ENCODE results near the gene PPP1R3G. TPM values are rescaled to one million over a fixed set of nuclear protein-coding genes. Genes with fewer than 3 reads are reported as not detected.

Gene PPP1R3G
- total and polyA plus RNA-seq, 4 donors = 0.10 to 1.5 (median 0.43) TPM

GRCh38 chr6:5078121-5078669 lies 6.9 kb upstream of the PPP1R3G start:
- Histone ChIP-seq H3K4me3 (no peak overlapping the region), H3K9me3 (ENCODE audit: control insufficient read depth in 4 of 4, insufficient read depth in 3 of 4, low read length in 3 of 4) (no peaks in the 10 kb centered on the region), H3K27me3 (ENCODE audit: control insufficient read depth in 3 of 3, insufficient read depth in 3 of 3, low read length in 2 of 3) (no peaks in the 10 kb centered on the region), H3K9ac (ENCODE audit: insufficient read depth in 1 of 2, low read length in 2 of 2) (no peak overlapping the region), H3K27ac (ENCODE audit: low read depth in 1 of 2, low read length in 1 of 2) (no peak overlapping the region), H3K36me3 (ENCODE audit: control insufficient read depth in 4 of 4, insufficient read depth in 4 of 4, low read length in 4 of 4) (no peaks in the 10 kb centered on the region), H3K4me1 (ENCODE audit: control insufficient read depth in 5 of 5, insufficient read depth in 5 of 5, low read length in 5 of 5) (no peaks in the 10 kb centered on the region)
- DNase-seq (peak in 1 of 3 donors; percentile 26), ATAC-seq (ENCODE audit: insufficient read depth, low FRiP score) (no peak)
- 58 to 82% methylated on average over 5 of the region's 5 CpGs for WGBS, 2 donors
- no peak for TF ChIP-seq CTCF (IDR thresholded peaks at IDR 0.05; ENCODE audit: control extremely low read depth, extremely low read depth)

- Histone ChIP-seq H3K9me3 (ENCODE audit: control insufficient read depth in 4 of 4, insufficient read depth in 3 of 4, low read length in 3 of 4) (no peaks in the 10 kb centered on the region), H3K4me3 (no peak overlapping the region), H3K36me3 (ENCODE audit: control insufficient read depth in 4 of 4, insufficient read depth in 4 of 4, low read length in 4 of 4) (no peaks in the 10 kb centered on the region), H3K4me1 (ENCODE audit: control insufficient read depth in 5 of 5, insufficient read depth in 5 of 5, low read length in 5 of 5) (peaks cover 0 to 3% (median 0%) of the 10 kb centered on the region in 5 donors), H3K27ac (ENCODE audit: low read depth in 1 of 2, low read length in 1 of 2) (no peak overlapping the region), H3K9ac (ENCODE audit: insufficient read depth in 1 of 2, low read length in 2 of 2) (no peak overlapping the region), H3K27me3 (ENCODE audit: control insufficient read depth in 3 of 3, insufficient read depth in 3 of 3, low read length in 2 of 3) (no peaks in the 10 kb centered on the region)
- TF ChIP-seq CTCF (IDR thresholded peaks at IDR 0.05; ENCODE audit: control extremely low read depth, extremely low read depth) = no peak
- DNase-seq (no peak), ATAC-seq (ENCODE audit: insufficient read depth, low FRiP score) (no peak)
- 94 to 96% methylated on average over 2 of the region's 2 CpGs for WGBS, 2 donors
Observed at GRCh38 chr6:5079692-5080091, 5.4 kb upstream of the PPP1R3G start.

GRCh38 chr6:5080574-5080973 lies 4.6 kb upstream of the PPP1R3G start:
- Histone ChIP-seq H3K27ac (ENCODE audit: low read depth in 1 of 2, low read length in 1 of 2) (no peak overlapping the region), H3K4me1 (ENCODE audit: control insufficient read depth in 5 of 5, insufficient read depth in 5 of 5, low read length in 5 of 5) (peaks cover 0 to 5% (median 0%) of the 10 kb centered on the region in 5 donors), H3K9me3 (ENCODE audit: control insufficient read depth in 4 of 4, insufficient read depth in 3 of 4, low read length in 3 of 4) (no peaks in the 10 kb centered on the region), H3K27me3 (ENCODE audit: control insufficient read depth in 3 of 3, insufficient read depth in 3 of 3, low read length in 2 of 3) (no peaks in the 10 kb centered on the region), H3K9ac (ENCODE audit: insufficient read depth in 1 of 2, low read length in 2 of 2) (no peak overlapping the region), H3K4me3 (no peak overlapping the region), H3K36me3 (ENCODE audit: control insufficient read depth in 4 of 4, insufficient read depth in 4 of 4, low read length in 4 of 4) (no peaks in the 10 kb centered on the region)
- DNase-seq (no peak), ATAC-seq (ENCODE audit: insufficient read depth, low FRiP score) (no peak)
- 64 to 74% methylated on average over 3 of the region's 3 CpGs for WGBS, 2 donors
- TF ChIP-seq CTCF (IDR thresholded peaks at IDR 0.05; ENCODE audit: control extremely low read depth, extremely low read depth) = no peak

- H3K9ac ChIP-seq (ENCODE audit: insufficient read depth in 1 of 2, low read length in 2 of 2) = no peak overlapping the region
- peaks cover 0 to 4% (median under 1%) of the 10 kb centered on the region in 3 donors for H3K27me3 ChIP-seq (ENCODE audit: control insufficient read depth in 3 of 3, insufficient read depth in 3 of 3, low read length in 2 of 3)
- DNase-seq (no peak), ATAC-seq (ENCODE audit: insufficient read depth, low FRiP score) (no peak)
- H3K36me3 ChIP-seq (ENCODE audit: control insufficient read depth in 4 of 4, insufficient read depth in 4 of 4, low read length in 4 of 4) = no peaks in the 10 kb centered on the region
- peaks cover 0 to 2% (median 0%) of the 10 kb centered on the region in 4 donors for H3K9me3 ChIP-seq (ENCODE audit: control insufficient read depth in 4 of 4, insufficient read depth in 3 of 4, low read length in 3 of 4)
- H3K4me1 ChIP-seq (ENCODE audit: control insufficient read depth in 5 of 5, insufficient read depth in 5 of 5, low read length in 5 of 5) = peaks cover 0 to 10% (median 1%) of the 10 kb centered on the region in 5 donors
- H3K4me3 ChIP-seq = no peak overlapping the region
- WGBS, 2 donors = 93 to 95% methylated on average over 3 of the region's 3 CpGs
- no peak overlapping the region for H3K27ac ChIP-seq (ENCODE audit: low read depth in 1 of 2, low read length in 1 of 2)
- TF ChIP-seq CTCF (IDR thresholded peaks at IDR 0.05; ENCODE audit: control extremely low read depth, extremely low read depth) = no peak
Observed at GRCh38 chr6:5081182-5081581, 4.0 kb upstream of the PPP1R3G start.
